Keratinocyte (primary cell): ENCODE measurements around the gene TGM5. TPM values are rescaled to one million over a fixed set of nuclear protein-coding genes. Genes with fewer than 3 reads are reported as not detected.
A peak's percentile ranks its signal among the peaks of the same experiment; 100 is the strongest.

Source experiments
- DNase-seq: peaks from one replicate; pipeline ENCODE4 v3.0.0-alpha.2; 2011; ENCODE audit warnings: low read depth, missing footprints, low spot score
- FAIRE-seq: peaks from 2 replicates; lab custom pipeline; 2011; peaks lifted over from hg19 to GRCh38; lab: Jason Lieb, UNC
- H2AFZ ChIP-seq: 2 replicates; pipeline ENCODE4 v1.6.0; 2012; ENCODE audit warnings: low read length, control low read depth, inconsistent platforms; ENCODE audit not compliant: control insufficient read depth
- H3K27ac ChIP-seq: 2 replicates; pipeline ENCODE4 v1.5.1; 2011; ENCODE audit warnings: low read length; ENCODE audit not compliant: control insufficient read depth, insufficient read depth
- H3K27me3 ChIP-seq: 3 replicates; pipeline ENCODE4 v1.6.0; 2011; ENCODE audit warnings: low read length; ENCODE audit not compliant: control insufficient read depth, insufficient read depth; ENCODE audit errors: extremely low read depth
- H3K36me3 ChIP-seq, 2 experiments: 2 replicates in 1 of 2; 3 replicates in 1 of 2; pipeline ENCODE4 v1.5.1; 2011; ENCODE audit warnings: low read length in 2 of 2, mild to moderate bottlenecking in 1 of 2; ENCODE audit not compliant: control insufficient read depth in 2 of 2, insufficient read depth in 2 of 2; ENCODE audit errors: extremely low read depth in 1 of 2
- H3K4me1 ChIP-seq: 3 replicates; pipeline ENCODE4 v1.5.1; 2011; ENCODE audit warnings: low read length; ENCODE audit not compliant: control insufficient read depth, insufficient read depth; ENCODE audit errors: extremely low read depth
- H3K4me2 ChIP-seq: 3 replicates; pipeline ENCODE4 v1.6.0; 2011; ENCODE audit warnings: low read depth, low read length; ENCODE audit not compliant: control insufficient read depth, insufficient read depth; ENCODE audit errors: extremely low read depth
- H3K4me3 ChIP-seq, 3 experiments: fragments of 200-600 bp in 1 of 3; sonication (generic) in 1 of 3; 2 replicates in 2 of 3; 3 replicates in 1 of 3; pipeline ENCODE4 v1.5.1; 2011 to 2016; ENCODE audit warnings: low read length in 3 of 3, mild to moderate bottlenecking in 3 of 3, control low read depth in 2 of 3, inconsistent platforms in 1 of 3, low read depth in 1 of 3, mixed read lengths in 1 of 3, mixed run types in 1 of 3, moderate library complexity in 1 of 3; ENCODE audit not compliant: control insufficient read depth in 2 of 3, insufficient read depth in 2 of 3; ENCODE audit errors: extremely low read depth in 1 of 3
- H3K79me2 ChIP-seq: 2 replicates; pipeline ENCODE4 v1.6.0; 2012; ENCODE audit warnings: low read length; ENCODE audit not compliant: control insufficient read depth, insufficient read depth
- H3K9ac ChIP-seq: 3 replicates; pipeline ENCODE4 v1.6.0; 2011; ENCODE audit warnings: low read length; ENCODE audit not compliant: control insufficient read depth, insufficient read depth; ENCODE audit errors: extremely low read depth
- H3K9me1 ChIP-seq: 3 replicates; pipeline ENCODE4 v1.6.0; 2011; ENCODE audit warnings: low read length; ENCODE audit not compliant: control insufficient read depth, insufficient read depth; ENCODE audit errors: extremely low read depth
- H3K9me3 ChIP-seq: 2 replicates; pipeline ENCODE4 v1.5.1; 2012; ENCODE audit warnings: low read depth, low read length; ENCODE audit not compliant: control insufficient read depth
- H4K20me1 ChIP-seq: 3 replicates; pipeline ENCODE4 v1.6.0; 2011; ENCODE audit warnings: low read length; ENCODE audit not compliant: control insufficient read depth, insufficient read depth; ENCODE audit errors: extremely low read depth
- CTCF ChIP-seq, 3 experiments: IDR thresholded peaks in 1 of 3; conservative IDR thresholded peaks in 1 of 3; optimal IDR thresholded peaks in 1 of 3; 2 replicates in 2 of 3; 3 replicates in 1 of 3; pipeline versions ENCODE3 to v1.5.1; 2011; ENCODE audit warnings: low read length in 3 of 3, mild to moderate bottlenecking in 3 of 3, moderate library complexity in 2 of 3, control low read depth in 1 of 3, inconsistent platforms in 1 of 3; ENCODE audit not compliant: insufficient read depth in 2 of 3; ENCODE audit errors: extremely low read depth in 1 of 3
- EZH2 ChIP-seq: IDR thresholded peaks from one replicate; pipeline ENCODE4 v1.6.1; 2012; ENCODE audit warnings: inconsistent platforms, mild to moderate bottlenecking, low read length, moderate library complexity
- dilution Hi-C: fragments of 300-500 bp; cut with MboI; formaldehyde crosslinking; loops from one replicate; pipeline ENCODE4 v1.7.0; 2020; ENCODE audit warnings: low sequenced_read_pairs; ENCODE audit not compliant: extremely low pct_ligation_motif_present
- polyA plus RNA-seq, 5 experiments: library from polyadenylated mRNA; depleted of rRNA in 3 of 5; stranded (reverse) in 3 of 5; stranded (forward) in 1 of 5; unstranded in 1 of 5; fragments of >200 nt; gene quantifications; 1 replicate in 1 of 5; 2 replicates in 3 of 5; 3 replicates in 1 of 5; pipeline versions ENCODE4 v1.2.1 to v1.2.3, GENCODE V29; 2011 to 2012; ENCODE audit warnings: missing spikeins in 2 of 5, low read depth in 1 of 5, low replicate concordance in 1 of 5

Gene TGM5
- polyA plus RNA-seq, 1 donor (not counting 4 experiments of a cell fraction or from before 2014, with no cell fraction given): not detected

GRCh38 chr15:43244092-43244491 is 22.6 kb downstream of the TGM5 start:
- Histone ChIP-seq H3K36me3 (no peaks in the 10 kb centered on the region), H4K20me1 (no peaks in the 10 kb centered on the region), H3K27ac (no peak overlapping the region), H3K9ac (no peak overlapping the region), H3K9me1 (no peaks in the 10 kb centered on the region), H2AFZ (no peak overlapping the region), H3K79me2 (no peaks in the 10 kb centered on the region), H3K9me3 (no peaks in the 10 kb centered on the region), H3K4me3 (no peak overlapping the region), H3K4me2 (no peak overlapping the region), H3K27me3 (no peaks in the 10 kb centered on the region), H3K4me1 (no peaks in the 10 kb centered on the region)
- no peak for TF ChIP-seq CTCF (optimal IDR thresholded peaks at IDR 0.05 in 1 of 3, IDR thresholded peaks at IDR 0.05 in 1 of 3, conservative IDR thresholded peaks at IDR 0.05 in 1 of 3; ENCODE audit: extremely low read depth in 1 of 3, insufficient read depth in 2 of 3, low read length in 3 of 3)
- no peak for TF ChIP-seq EZH2
- no peak for DNase-seq
- dilution Hi-C loops: no loop called here
- FAIRE-seq: no peak

- no peaks in the 10 kb centered on the region for H3K36me3 ChIP-seq
- dilution Hi-C loops: no loop called here
- H3K27me3 ChIP-seq: no peaks in the 10 kb centered on the region
- no peak for DNase-seq
- H2AFZ ChIP-seq: no peak overlapping the region
- H3K4me1 ChIP-seq: peaks cover 6% of the 10 kb centered on the region
- no peak overlapping the region for H3K27ac ChIP-seq
- H3K4me2 ChIP-seq: no peak overlapping the region
- peak; percentile 13 for FAIRE-seq
- no peaks in the 10 kb centered on the region for H3K9me1 ChIP-seq
- H3K79me2 ChIP-seq: no peaks in the 10 kb centered on the region
- no peak overlapping the region for H3K4me3 ChIP-seq
- TF ChIP-seq EZH2 (no peak), CTCF (optimal IDR thresholded peaks at IDR 0.05 in 1 of 3, IDR thresholded peaks at IDR 0.05 in 1 of 3, conservative IDR thresholded peaks at IDR 0.05 in 1 of 3; ENCODE audit: extremely low read depth in 1 of 3, insufficient read depth in 2 of 3, low read length in 3 of 3) (no peak)
- no peaks in the 10 kb centered on the region for H3K9me3 ChIP-seq
- no peaks in the 10 kb centered on the region for H4K20me1 ChIP-seq
- no peak overlapping the region for H3K9ac ChIP-seq
Observed at GRCh38 chr15:43243020-43243645, 23.6 kb downstream of the TGM5 start.
